Psoas muscle (tissue), 8 donors: ENCODE data around the gene ZNF221. TPM values are rescaled to one million over a fixed set of nuclear protein-coding genes. Genes with fewer than 3 reads are reported as not detected.
A peak's percentile ranks its signal among the peaks of the same experiment; 100 is the strongest.

Source experiments
- ATAC-seq, 4 donors: fragments of 200-7000 bp; cut with Tn5 transposase; one replicate each; pipeline ENCODE4 v1.9.1; 2020; ENCODE audit warnings: moderate library complexity in 3 of 4, mild to moderate bottlenecking in 2 of 4
- DNase-seq, 2 donors: peaks; one replicate each; pipeline ENCODE4 v3.0.0-alpha.2; 2020
- H3K27ac ChIP-seq: fragments of 200-600 bp; one replicate; pipeline ENCODE4 v1.8.0; 2022
- H3K27me3 ChIP-seq, 3 donors: fragments of 200-600 bp in 1 of 3; one replicate each; pipeline versions ENCODE4 v1.6.1 to v1.8.0; 2013 to 2022; ENCODE audit warnings: low read length in 2 of 3, mild to moderate bottlenecking in 2 of 3, moderate library complexity in 1 of 3; ENCODE audit not compliant: insufficient read depth in 3 of 3
- H3K36me3 ChIP-seq, 2 donors: fragments of 200-600 bp in 1 of 2; one replicate each; pipeline versions ENCODE4 v1.6.1 to v1.8.0; 2013 to 2022; ENCODE audit warnings: low read depth in 1 of 2, mild to moderate bottlenecking in 1 of 2, moderate library complexity in 1 of 2; ENCODE audit not compliant: insufficient read depth in 1 of 2
- H3K4me1 ChIP-seq: fragments of 200-600 bp; one replicate; pipeline ENCODE4 v1.8.0; 2022
- H3K4me3 ChIP-seq: fragments of 200-600 bp; one replicate; pipeline ENCODE4 v1.8.0; 2022; ENCODE audit warnings: mild to moderate bottlenecking
- H3K9me3 ChIP-seq: fragments of 200-600 bp; one replicate; pipeline ENCODE4 v1.8.0; 2022
- WGBS, 3 donors: extraction: QIAGEN DNeasy Blood & Tissue Kit; methylation state at CpG; one replicate each; pipeline versions ENCODE4 v1.1.6 to v1.1.7; 2013; 5-methylcytosine and 5-hydroxymethylcytosine counted together
- intact Hi-C, 2 donors: fragments of 100-400 bp; cut with DNase I; formaldehyde crosslinking; loops; one replicate each; pipeline versions ENCODE4 v1.11.0 to v1.14.2; 2022
- polyA plus RNA-seq, 3 donors: library from polyadenylated mRNA; stranded (reverse); fragments of 200-250 nt; gene quantifications; one replicate each; pipeline ENCODE4 v1.2.3, GENCODE V29; 2013
- total RNA-seq, 4 donors: library from RNA; stranded (reverse); fragmentation: NEBNext Ultra II Directional in 2 of 4; extraction: Animal tissue kit (Norgen Biotek cat#: 25700) in 2 of 4; gene quantifications; one replicate each; pipeline versions ENCODE4 v1.2.1 to v1.2.4, GENCODE V29; 2021 to 2023
- TF ChIP-seq, protein P1 (sequence below): fragments of 200-600 bp; IDR thresholded peaks from one replicate; pipeline ENCODE4 v1.8.0; 2022; ENCODE audit warnings: antibody characterized with exemption
- donor health status: healthy with polysubstance abuse.
- donor health status: DM: no; HTN: no; CAD: no; lungs with moderate emphysema.
- donor health status: Bipolar disorder and iron deficiency.
- donor health status: healthy.
- donor health status: DM: yes; HTN: yes; CAD: no.
- donor health status: DM: no; HTN: no; CAD: no.
- donor health status: DM: no; HTN: no; CAD: no.
- donor health status: DM: yes; HTN: yes; CAD: no.

The ZNF221 gene
- total and polyA plus RNA-seq, 7 donors: 0.23 to 2.5 (median 0.75) TPM

DNA sequence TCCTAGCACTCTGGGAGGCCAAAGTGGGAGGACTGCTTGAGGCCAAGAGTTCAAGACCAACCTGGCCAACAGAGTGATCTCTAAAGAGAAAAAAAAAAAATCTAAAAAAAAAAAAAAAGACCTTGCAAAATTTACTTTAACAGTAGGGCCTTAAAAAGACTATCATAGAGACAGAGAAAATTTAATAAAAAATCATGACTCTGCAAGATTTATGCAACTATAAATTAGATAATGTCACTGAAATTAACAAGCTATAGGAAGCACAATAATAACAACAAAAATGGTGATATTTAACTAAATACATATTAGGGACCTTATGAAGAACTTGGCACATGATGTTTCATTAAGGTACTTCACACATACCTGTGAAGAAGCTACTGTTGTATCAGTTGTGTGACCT, 27.2 kb upstream of the ZNF221 start:
- no peak overlapping the region for H3K4me3 ChIP-seq
- ATAC-seq (no peak), DNase-seq (no peak)
- peaks cover 31 to 99% of the 10 kb centered on the region in 2 donors for H3K36me3 ChIP-seq
- intact Hi-C loops: no loop called here
- peaks cover 36% of the 10 kb centered on the region for H3K9me3 ChIP-seq
- no peaks in the 10 kb centered on the region for H3K27me3 ChIP-seq
- TF ChIP-seq, protein P1, sequence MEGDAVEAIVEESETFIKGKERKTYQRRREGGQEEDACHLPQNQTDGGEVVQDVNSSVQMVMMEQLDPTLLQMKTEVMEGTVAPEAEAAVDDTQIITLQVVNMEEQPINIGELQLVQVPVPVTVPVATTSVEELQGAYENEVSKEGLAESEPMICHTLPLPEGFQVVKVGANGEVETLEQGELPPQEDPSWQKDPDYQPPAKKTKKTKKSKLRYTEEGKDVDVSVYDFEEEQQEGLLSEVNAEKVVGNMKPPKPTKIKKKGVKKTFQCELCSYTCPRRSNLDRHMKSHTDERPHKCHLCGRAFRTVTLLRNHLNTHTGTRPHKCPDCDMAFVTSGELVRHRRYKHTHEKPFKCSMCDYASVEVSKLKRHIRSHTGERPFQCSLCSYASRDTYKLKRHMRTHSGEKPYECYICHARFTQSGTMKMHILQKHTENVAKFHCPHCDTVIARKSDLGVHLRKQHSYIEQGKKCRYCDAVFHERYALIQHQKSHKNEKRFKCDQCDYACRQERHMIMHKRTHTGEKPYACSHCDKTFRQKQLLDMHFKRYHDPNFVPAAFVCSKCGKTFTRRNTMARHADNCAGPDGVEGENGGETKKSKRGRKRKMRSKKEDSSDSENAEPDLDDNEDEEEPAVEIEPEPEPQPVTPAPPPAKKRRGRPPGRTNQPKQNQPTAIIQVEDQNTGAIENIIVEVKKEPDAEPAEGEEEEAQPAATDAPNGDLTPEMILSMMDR: no peak
- no peak overlapping the region for H3K27ac ChIP-seq
- no peaks in the 10 kb centered on the region for H3K4me1 ChIP-seq

DNA sequence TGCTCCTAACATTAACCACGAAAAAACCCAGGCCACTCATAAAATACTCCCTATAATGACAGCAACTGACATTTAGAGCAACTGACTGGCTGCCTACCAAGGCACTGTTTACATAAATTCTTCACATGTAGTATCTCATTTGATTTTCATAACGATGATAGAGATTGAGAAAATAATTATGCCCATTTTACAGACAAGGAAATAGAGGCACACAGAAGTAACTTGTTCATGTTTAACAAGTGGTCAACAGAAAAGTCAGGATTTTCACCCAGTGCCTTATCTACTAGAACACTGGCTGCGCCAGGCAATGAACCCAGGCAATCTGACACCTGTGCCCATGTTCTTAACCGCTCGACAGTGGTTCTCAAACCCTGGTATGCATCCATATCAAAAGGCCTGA, 22.2 kb upstream of the ZNF221 start:
- intact Hi-C loops: no loop called here
- H3K36me3 ChIP-seq: peaks cover 21 to 95% of the 10 kb centered on the region in 2 donors
- no peaks in the 10 kb centered on the region for H3K27me3 ChIP-seq
- WGBS, 3 donors: 97 to 98% (median 97%) methylated on average over 5 of the region's 5 CpGs
- H3K9me3 ChIP-seq: peaks cover 3% of the 10 kb centered on the region
- DNase-seq (no peak), ATAC-seq (no peak)
- peaks cover 6% of the 10 kb centered on the region for H3K4me1 ChIP-seq
- H3K4me3 ChIP-seq: no peak overlapping the region
- TF ChIP-seq, protein P1: no peak
- no peak overlapping the region for H3K27ac ChIP-seq

DNA sequence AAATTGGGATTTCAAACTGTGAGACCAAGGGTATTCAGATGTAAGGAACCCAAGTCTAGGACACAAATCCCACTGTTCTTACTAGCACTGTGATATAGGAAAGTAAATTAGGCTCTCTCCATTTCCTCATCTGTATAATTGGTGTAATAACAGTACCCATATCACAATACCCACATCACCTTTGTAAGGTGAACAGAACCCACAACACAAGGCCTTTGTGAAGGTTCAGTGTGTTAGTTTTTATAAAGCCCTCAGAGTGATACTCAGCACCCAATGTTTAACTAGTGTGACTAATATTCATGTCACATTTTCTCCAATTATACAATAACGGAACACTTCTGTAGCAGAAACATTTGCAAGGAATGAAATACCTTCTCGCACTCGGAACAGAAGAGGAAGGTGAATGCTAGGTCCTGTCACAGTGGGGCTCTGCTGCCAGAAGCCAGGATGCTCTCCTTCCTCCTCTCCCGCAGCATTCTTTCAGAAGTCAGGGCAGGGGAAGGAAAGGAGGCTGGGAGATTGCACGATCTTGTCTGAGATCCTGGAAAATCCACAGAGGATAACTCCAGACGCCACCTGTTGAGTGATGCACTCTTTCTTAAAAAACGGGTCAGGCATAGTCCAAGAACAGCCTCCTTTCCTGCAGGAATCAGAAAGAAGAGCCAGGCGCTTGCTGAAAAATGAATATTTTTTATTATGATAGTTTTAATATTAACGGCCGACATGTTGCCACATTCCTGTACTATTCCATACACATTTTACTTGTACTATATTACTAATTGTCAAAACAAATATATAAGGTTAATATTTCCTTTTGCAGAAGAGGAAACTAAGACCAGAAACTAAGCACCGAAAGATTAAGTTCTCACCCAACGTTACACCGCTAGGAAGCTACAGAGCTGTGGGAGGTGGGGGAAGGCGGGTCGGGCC, 16.7 kb upstream of the ZNF221 start:
- ATAC-seq: no peak
- intact Hi-C loops: loop anchor here in 1 of 2 donors (2.0 kb wide), 1 partner anchor 16 kb away; the partner anchor contains the start of gene ZNF221

DNA sequence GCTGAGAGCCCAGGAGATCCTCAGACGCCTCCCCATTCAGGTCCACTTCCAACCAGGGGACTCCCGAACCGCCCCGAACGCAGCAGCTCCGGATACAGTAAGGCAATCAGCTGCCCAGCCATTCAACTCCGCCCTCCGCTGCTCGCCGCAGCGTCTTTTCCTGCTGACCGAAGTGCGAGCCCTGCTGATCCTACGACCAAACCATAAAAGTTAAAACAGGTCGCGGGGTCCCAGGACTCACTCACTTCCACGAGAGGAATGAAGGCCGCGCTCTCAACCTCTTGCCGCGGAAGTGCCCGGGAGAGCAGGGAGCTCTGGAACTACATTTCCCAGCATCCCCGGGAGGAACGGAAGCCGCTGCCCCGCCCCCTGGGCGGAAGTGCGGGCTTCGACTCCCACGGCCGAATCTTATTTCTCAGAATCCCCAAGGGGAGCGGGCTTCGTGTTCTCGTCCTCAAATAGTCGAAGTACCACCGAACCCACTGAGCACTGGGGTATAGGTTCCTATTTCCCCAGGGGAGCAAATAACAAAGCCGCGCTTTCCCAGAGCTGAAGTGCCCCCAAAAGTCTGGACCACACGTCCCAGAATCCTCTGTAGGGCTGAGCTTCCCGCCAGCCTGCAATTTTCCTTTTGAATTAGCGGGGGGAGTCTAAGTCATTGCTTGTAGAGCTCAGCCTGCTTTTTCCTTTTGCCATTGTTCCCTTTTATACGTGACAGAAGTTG, 15.9 kb upstream of the ZNF221 start, which contains the start of gene ZNF45:
Gene ZNF45 (minus strand): TSS at position 298 of the 724 bp plus-strand sequence. CDS start 13,097 bp downstream, outside the sequence.
- WGBS, 3 donors: 0% methylated on average over 41 to 42 of the region's 42 CpGs
- peak; percentile 98 to 100 (median 100) for ATAC-seq
- TF ChIP-seq, protein P1: no peak
- Histone ChIP-seq H3K4me1 (peaks cover 14% of the 10 kb centered on the region), H3K4me3 (peak within 1 kb of the TSS; percentile 87), H3K36me3 (peaks cover 3 to 31% of the 10 kb centered on the region in 2 donors), H3K27ac (peak within 1 kb of the TSS; percentile 85), H3K9me3 (peaks cover 11% of the 10 kb centered on the region), H3K27me3 (no peaks in the 10 kb centered on the region)
- intact Hi-C loops: loop anchor here in 1 of 2 donors (2.0 kb wide), 1 partner anchor 16 kb away; the partner anchor contains the start of gene ZNF221
- DNase-seq: peak; percentile 88 to 93

More for the DNA sequence above, 16.7 kb upstream of the ZNF221 start:
- 7 to 13% (median 9%) methylated on average over 15 of the region's 15 CpGs for WGBS, 3 donors
- H3K27me3 ChIP-seq: no peaks in the 10 kb centered on the region
- peaks cover 14% of the 10 kb centered on the region for H3K4me1 ChIP-seq
- H3K36me3 ChIP-seq: peaks cover 7 to 40% of the 10 kb centered on the region in 2 donors
- peaks cover 6% of the 10 kb centered on the region for H3K9me3 ChIP-seq
- DNase-seq: no peak
- H3K27ac ChIP-seq: peak overlapping the region; percentile 85
- peak overlapping the region; percentile 87 for H3K4me3 ChIP-seq
- TF ChIP-seq, protein P1: no peak
